H9 (cell line): Measurements from ENCODE around the gene IRF6. TPM values are rescaled to one million over a fixed set of nuclear protein-coding genes. Genes with fewer than 3 reads are reported as not detected.

Source experiments
- DNase-seq: peaks from one replicate; pipeline ENCODE4 v3.0.0-alpha.2; 2017
- H2AFZ ChIP-seq: one replicate; pipeline ENCODE4 v1.6.1; 2013; ENCODE audit warnings: mild to moderate bottlenecking, low read length, control low read depth, moderate library complexity
- H2AK5ac ChIP-seq: 2 replicates; pipeline ENCODE4 v1.6.1; 2013; ENCODE audit warnings: low read length, control low read depth, mixed read lengths; ENCODE audit not compliant: insufficient read length
- H2BK120ac ChIP-seq: one replicate; pipeline ENCODE4 v1.6.1; 2013; ENCODE audit warnings: low read depth, mild to moderate bottlenecking, low read length, control low read depth, inconsistent platforms; ENCODE audit not compliant: poor library complexity, severe bottlenecking
- H2BK12ac ChIP-seq: 2 replicates; pipeline ENCODE4 v1.6.1; 2013; ENCODE audit warnings: low read length, control low read depth, mixed read lengths, low read depth; ENCODE audit not compliant: insufficient read length
- H2BK15ac ChIP-seq: 2 replicates; pipeline ENCODE4 v1.6.1; 2013; ENCODE audit warnings: low read depth, low read length, control low read depth
- H2BK20ac ChIP-seq: one replicate; pipeline ENCODE4 v1.6.1; 2013; ENCODE audit warnings: low read depth, mild to moderate bottlenecking, low read length, control low read depth, inconsistent platforms; ENCODE audit not compliant: poor library complexity, severe bottlenecking
- H2BK5ac ChIP-seq: 2 replicates; pipeline ENCODE4 v1.6.1; 2013; ENCODE audit warnings: low read length, control low read depth, mixed read lengths; ENCODE audit not compliant: insufficient read length
- H3K14ac ChIP-seq: 2 replicates; pipeline ENCODE4 v1.6.1; 2013; ENCODE audit warnings: low read length, control low read depth; ENCODE audit not compliant: insufficient read depth
- H3K18ac ChIP-seq: 2 replicates; pipeline ENCODE4 v1.6.1; 2013; ENCODE audit warnings: low read depth, mild to moderate bottlenecking, mixed read lengths, low read length, control low read depth; ENCODE audit not compliant: insufficient read length
- H3K23ac ChIP-seq: 2 replicates; pipeline ENCODE4 v1.6.1; 2013; ENCODE audit warnings: low read length, control low read depth, mixed read lengths, low read depth; ENCODE audit not compliant: insufficient read length
- H3K23me2 ChIP-seq: 2 replicates; pipeline ENCODE4 v1.6.1; 2013; ENCODE audit warnings: low read depth, mild to moderate bottlenecking, mixed read lengths, low read length, control low read depth; ENCODE audit not compliant: insufficient read length, poor library complexity, severe bottlenecking
- H3K27ac ChIP-seq: 2 replicates; pipeline ENCODE4 v1.5.1; 2013; ENCODE audit warnings: low read length, control low read depth, mixed read lengths, low read depth; ENCODE audit not compliant: insufficient read length
- H3K27me3 ChIP-seq: 2 replicates; pipeline ENCODE4 v1.6.1; 2013; ENCODE audit warnings: low read length, control low read depth, inconsistent platforms; ENCODE audit not compliant: insufficient read depth
- H3K4ac ChIP-seq: 2 replicates; pipeline ENCODE4 v1.6.1; 2013; ENCODE audit warnings: low read depth, mild to moderate bottlenecking, control low read depth, inconsistent platforms, low read length, moderate library complexity
- H3K4me1 ChIP-seq: 2 replicates; pipeline ENCODE4 v1.6.1; 2013; ENCODE audit warnings: low read length, control low read depth, inconsistent platforms; ENCODE audit not compliant: insufficient read depth
- H3K4me2 ChIP-seq: 2 replicates; pipeline ENCODE4 v1.6.1; 2013; ENCODE audit warnings: low read length, control low read depth, mixed read lengths; ENCODE audit not compliant: insufficient read length, insufficient read depth
- H3K56ac ChIP-seq: 2 replicates; pipeline ENCODE4 v1.6.1; 2013; ENCODE audit warnings: low read depth, mild to moderate bottlenecking, mixed read lengths, low read length, control low read depth; ENCODE audit not compliant: insufficient read length
- H3K79me1 ChIP-seq: 2 replicates; pipeline ENCODE4 v1.6.1; 2013; ENCODE audit warnings: low read depth, mild to moderate bottlenecking, moderate library complexity, low read length, control low read depth, inconsistent platforms; ENCODE audit not compliant: insufficient read depth, poor library complexity, severe bottlenecking
- H3K79me2 ChIP-seq: 2 replicates; pipeline ENCODE4 v1.6.1; 2013; ENCODE audit warnings: low read length, control low read depth, inconsistent platforms; ENCODE audit not compliant: insufficient read depth
- H3K9ac ChIP-seq: 2 replicates; pipeline ENCODE4 v1.6.1; 2013; ENCODE audit warnings: low read length, control low read depth, mixed read lengths; ENCODE audit not compliant: insufficient read length; ENCODE audit errors: extremely low read depth
- H3K9me3 ChIP-seq: one replicate; pipeline ENCODE4 v1.6.1; 2013; ENCODE audit warnings: low read depth, low read length, inconsistent platforms; ENCODE audit not compliant: control insufficient read depth
- H3T11ph ChIP-seq: one replicate; pipeline ENCODE4 v1.6.1; 2013; ENCODE audit warnings: mild to moderate bottlenecking, low read length, control low read depth, inconsistent platforms
- H4K20me1 ChIP-seq: one replicate; pipeline ENCODE4 v1.6.1; 2013; ENCODE audit not compliant: control insufficient read depth, insufficient read length, insufficient read depth
- H4K5ac ChIP-seq: 2 replicates; pipeline ENCODE4 v1.6.1; 2013; ENCODE audit warnings: low read depth, mild to moderate bottlenecking, mixed read lengths, low read length, control low read depth; ENCODE audit not compliant: insufficient read length
- H4K8ac ChIP-seq: replicated peaks from 2 replicates; pipeline ENCODE4 v1.6.1; 2013; ENCODE audit warnings: low read length, control low read depth, mixed read lengths, low read depth; ENCODE audit not compliant: insufficient read length
- H4K91ac ChIP-seq: 2 replicates; pipeline ENCODE4 v1.6.1; 2013; ENCODE audit warnings: low read depth, mild to moderate bottlenecking, moderate library complexity, mixed read lengths, low read length, control low read depth; ENCODE audit not compliant: insufficient read length
- H3K27ac Mint-ChIP-seq, 3 experiments: 2 replicates in 2 of 3; 3 replicates in 1 of 3; pipeline ENCODE4 v1.8.0; 2020 to 2021; ENCODE audit warnings: mixed read lengths in 3 of 3, mild to moderate bottlenecking in 1 of 3, moderate library complexity in 1 of 3
- H3K27me3 Mint-ChIP-seq: 2 replicates; pipeline ENCODE4 v1.8.0; 2021; ENCODE audit warnings: low read depth, mild to moderate bottlenecking, moderate library complexity, mixed read lengths
- H3K36me3 Mint-ChIP-seq, 3 experiments: 2 replicates in 2 of 3; 3 replicates in 1 of 3; pipeline ENCODE4 v1.8.0; 2020 to 2021; ENCODE audit warnings: low read depth in 3 of 3, mixed read lengths in 3 of 3; ENCODE audit not compliant: insufficient read depth in 1 of 3
- H3K4me1 Mint-ChIP-seq, 2 experiments: 2 replicates each; pipeline ENCODE4 v1.8.0; 2020; ENCODE audit warnings: mixed read lengths in 2 of 2
- H3K4me3 Mint-ChIP-seq, 2 experiments: 2 replicates in 1 of 2; 3 replicates in 1 of 2; pipeline ENCODE4 v1.8.0; 2020 to 2021; ENCODE audit warnings: mild to moderate bottlenecking in 2 of 2, mixed read lengths in 2 of 2, moderate library complexity in 1 of 2
- H3K9me3 Mint-ChIP-seq, 2 experiments: 2 replicates in 1 of 2; 3 replicates in 1 of 2; pipeline ENCODE4 v1.8.0; 2020; ENCODE audit warnings: mild to moderate bottlenecking in 2 of 2, mixed read lengths in 2 of 2, moderate library complexity in 1 of 2
- total RNA-seq: library from RNA; stranded (reverse); gene quantifications from 2 replicates; pipeline ENCODE4 v1.2.1, GENCODE V29; 2021
- TF ChIP-seq, protein P1 (sequence below): fragments of 200-600 bp; sonication (generic); conservative IDR thresholded peaks from 3 replicates; pipeline ENCODE4 v1.8.0; 2021; ENCODE audit warnings: antibody characterized with exemption, mild to moderate bottlenecking

Gene IRF6
- total RNA-seq, 1 experiment from 2014 or later: 7.1 TPM

DNA sequence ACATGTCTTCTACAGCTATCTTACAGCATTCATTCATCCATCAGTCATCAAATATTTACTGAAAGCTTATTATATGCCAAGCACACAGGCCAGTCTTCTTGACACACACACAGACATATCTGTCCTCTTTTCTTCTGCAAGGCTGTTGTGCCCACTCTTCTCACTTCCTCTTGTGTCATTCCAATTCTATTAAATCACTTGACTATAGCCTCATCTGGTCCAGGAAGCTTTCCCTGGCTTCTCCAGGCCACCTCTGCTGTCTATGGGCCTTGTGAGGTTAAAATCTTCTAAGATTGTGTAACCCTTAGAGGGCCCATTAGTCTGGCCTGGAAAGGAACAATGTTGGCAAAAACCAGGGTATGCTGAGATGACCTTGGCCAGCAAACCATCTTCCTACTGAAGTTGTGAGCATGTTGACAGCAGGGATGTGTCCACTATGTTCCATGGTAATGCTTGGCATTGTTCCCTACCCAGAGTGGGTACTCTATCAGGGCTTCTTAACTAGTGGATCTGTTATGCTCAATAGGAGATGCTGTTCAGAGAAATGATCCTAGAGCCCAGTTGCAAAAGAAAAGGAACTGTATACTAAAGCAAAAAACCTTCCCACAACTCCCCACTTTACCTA is 44.8 kb downstream of the IRF6 start:
- H3K4ac ChIP-seq: no peak overlapping the region
- H3K23ac ChIP-seq: no peak overlapping the region
- H3K79me2 ChIP-seq: no peaks in the 10 kb centered on the region

More for the DNA sequence above, 44.8 kb downstream of the IRF6 start:
- Histone ChIP-seq H3K23me2 (no peaks in the 10 kb centered on the region), H3K18ac (no peak overlapping the region), H4K5ac (no peak overlapping the region), H3K27ac (no peak overlapping the region), H4K8ac (no peak overlapping the region), H3K9ac (no peak overlapping the region), H2AFZ (no peak overlapping the region), H3T11ph (no peak overlapping the region), H2BK20ac (no peak overlapping the region), H3K56ac (no peak overlapping the region), H2BK120ac (no peak overlapping the region), H4K20me1 (no peaks in the 10 kb centered on the region), H2BK12ac (no peak overlapping the region), H3K9me3 (no peaks in the 10 kb centered on the region), H2BK15ac (no peak overlapping the region), H3K79me1 (no peaks in the 10 kb centered on the region), H3K27me3 (no peaks in the 10 kb centered on the region), H4K91ac (no peak overlapping the region), H2AK5ac (no peak overlapping the region), H3K14ac (no peak overlapping the region), H3K4me2 (no peak overlapping the region), H3K4me1 (no peaks in the 10 kb centered on the region), H2BK5ac (no peak overlapping the region)
- Mint-ChIP-seq H3K27ac (no peak overlapping the region), H3K27me3 (peaks cover 31% of the 10 kb centered on the region), H3K4me1 (no peaks in the 10 kb centered on the region), H3K36me3 (no peaks in the 10 kb centered on the region), H3K4me3 (no peak overlapping the region), H3K9me3 (no peaks in the 10 kb centered on the region; a peak in 1 of 5 replicates)
- TF ChIP-seq, protein P1, sequence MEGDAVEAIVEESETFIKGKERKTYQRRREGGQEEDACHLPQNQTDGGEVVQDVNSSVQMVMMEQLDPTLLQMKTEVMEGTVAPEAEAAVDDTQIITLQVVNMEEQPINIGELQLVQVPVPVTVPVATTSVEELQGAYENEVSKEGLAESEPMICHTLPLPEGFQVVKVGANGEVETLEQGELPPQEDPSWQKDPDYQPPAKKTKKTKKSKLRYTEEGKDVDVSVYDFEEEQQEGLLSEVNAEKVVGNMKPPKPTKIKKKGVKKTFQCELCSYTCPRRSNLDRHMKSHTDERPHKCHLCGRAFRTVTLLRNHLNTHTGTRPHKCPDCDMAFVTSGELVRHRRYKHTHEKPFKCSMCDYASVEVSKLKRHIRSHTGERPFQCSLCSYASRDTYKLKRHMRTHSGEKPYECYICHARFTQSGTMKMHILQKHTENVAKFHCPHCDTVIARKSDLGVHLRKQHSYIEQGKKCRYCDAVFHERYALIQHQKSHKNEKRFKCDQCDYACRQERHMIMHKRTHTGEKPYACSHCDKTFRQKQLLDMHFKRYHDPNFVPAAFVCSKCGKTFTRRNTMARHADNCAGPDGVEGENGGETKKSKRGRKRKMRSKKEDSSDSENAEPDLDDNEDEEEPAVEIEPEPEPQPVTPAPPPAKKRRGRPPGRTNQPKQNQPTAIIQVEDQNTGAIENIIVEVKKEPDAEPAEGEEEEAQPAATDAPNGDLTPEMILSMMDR: no peak
- no peak for DNase-seq
